Globus pallidus (tissue), 1 donor: ENCODE results near the gene NBPF9.
"Not testable (repeated sequence)": the region's sequence is repeated elsewhere in the genome, so short reads cannot be mapped to it uniquely, and the experiment has no call there.

Experiments
- DNase-seq: peaks from one replicate; pipeline ENCODE4 v3.0.0-alpha.2; 2015; ENCODE audit warnings: low spot score

NBPF9 gene, protein sequence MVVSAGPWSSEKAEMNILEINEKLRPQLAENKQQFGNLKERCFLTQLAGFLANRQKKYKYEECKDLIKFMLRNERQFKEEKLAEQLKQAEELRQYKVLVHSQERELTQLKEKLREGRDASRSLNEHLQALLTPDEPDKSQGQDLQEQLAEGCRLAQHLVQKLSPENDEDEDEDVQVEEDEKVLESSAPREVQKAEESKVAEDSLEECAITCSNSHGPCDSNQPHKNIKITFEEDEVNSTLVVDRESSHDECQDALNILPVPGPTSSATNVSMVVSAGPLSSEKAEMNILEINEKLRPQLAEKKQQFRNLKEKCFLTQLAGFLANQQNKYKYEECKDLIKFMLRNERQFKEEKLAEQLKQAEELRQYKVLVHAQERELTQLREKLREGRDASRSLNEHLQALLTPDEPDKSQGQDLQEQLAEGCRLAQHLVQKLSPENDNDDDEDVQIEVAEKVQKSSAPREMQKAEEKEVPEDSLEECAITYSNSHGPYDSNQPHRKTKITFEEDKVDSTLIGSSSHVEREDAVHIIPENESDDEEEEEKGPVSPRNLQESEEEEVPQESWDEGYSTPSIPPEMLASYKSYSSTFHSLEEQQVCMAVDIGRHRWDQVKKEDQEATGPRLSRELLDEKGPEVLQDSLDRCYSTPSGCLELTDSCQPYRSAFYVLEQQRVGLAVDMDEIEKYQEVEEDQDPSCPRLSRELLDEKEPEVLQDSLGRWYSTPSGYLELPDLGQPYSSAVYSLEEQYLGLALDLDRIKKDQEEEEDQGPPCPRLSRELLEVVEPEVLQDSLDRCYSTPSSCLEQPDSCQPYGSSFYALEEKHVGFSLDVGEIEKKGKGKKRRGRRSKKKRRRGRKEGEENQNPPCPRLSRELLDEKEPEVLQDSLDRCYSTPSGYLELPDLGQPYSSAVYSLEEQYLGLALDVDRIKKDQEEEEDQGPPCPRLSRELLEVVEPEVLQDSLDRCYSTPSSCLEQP (N-terminal part only)

DNA sequence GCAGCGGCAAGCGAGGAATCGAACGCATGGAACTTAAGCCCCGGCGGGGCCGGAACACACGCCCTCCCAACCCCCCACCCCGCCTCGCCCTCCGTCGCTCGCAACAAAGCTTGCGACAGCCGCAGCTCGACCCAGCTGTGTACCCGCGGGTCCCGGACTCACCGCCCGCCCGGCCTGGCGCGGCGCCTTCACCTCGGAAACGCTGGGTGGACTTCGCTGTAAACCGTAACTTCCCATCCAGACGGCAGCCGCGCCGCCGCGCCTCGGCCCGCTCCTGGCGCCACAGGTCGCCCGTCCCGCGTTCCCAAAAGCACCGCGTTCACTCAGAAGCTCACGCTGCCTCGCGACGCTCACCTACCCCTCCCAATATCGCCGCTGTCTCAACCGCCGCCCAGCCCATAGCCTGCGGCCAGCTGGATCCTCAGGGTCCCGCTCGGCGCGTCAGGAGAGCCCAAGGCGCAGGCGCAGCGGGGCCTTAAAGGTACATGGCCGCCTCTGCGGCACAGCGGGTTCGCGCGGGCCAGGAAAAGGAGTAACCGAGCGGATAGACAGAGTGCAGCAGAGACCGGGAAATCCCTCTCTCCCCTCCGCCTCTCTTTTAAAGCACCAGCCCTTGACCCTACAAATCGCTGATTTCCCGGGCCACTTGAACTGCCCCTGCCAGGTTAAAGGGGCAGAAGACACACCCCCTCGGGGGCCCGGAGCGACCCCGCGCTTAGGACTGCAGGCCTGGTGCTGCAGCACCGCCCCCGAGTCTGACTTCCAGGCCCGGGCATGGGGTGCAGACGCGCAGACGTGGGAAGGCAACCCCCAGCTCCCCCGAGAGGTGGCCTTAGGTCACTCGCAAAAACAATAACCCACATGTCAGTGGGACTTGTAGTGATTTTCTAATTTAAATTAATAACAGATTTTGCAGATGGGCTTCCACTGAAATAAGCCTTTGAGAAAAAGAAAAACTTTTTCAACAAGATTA, at the start of gene NBPF9:
Gene NBPF9, minus strand, starts transcription at position 443 of the 973 bp plus-strand sequence. CDS start 21,412 bp downstream, outside the sequence.
- DNase-seq = peak; percentile 11

DNA sequence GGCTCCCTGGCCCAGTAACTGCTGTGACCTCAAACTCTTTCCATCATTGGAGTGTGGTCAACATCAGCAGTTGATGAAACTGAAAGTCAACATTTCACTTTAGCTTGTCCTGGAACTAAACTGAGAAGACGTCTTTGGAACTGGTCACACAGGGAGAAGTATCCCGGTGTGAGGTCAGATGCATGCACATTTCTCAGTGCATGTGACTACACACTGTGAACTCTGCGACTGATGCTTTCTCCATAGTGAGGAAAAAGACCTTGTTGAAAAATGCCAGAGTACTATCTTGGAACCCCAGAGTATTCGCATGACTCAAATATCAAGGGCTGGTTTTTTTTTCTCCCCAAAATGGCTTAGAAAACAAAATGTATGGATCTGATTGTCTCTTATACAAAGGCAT, 46.6 kb upstream of the NBPF9 start:
- DNase-seq = not testable (repeated sequence)

DNA sequence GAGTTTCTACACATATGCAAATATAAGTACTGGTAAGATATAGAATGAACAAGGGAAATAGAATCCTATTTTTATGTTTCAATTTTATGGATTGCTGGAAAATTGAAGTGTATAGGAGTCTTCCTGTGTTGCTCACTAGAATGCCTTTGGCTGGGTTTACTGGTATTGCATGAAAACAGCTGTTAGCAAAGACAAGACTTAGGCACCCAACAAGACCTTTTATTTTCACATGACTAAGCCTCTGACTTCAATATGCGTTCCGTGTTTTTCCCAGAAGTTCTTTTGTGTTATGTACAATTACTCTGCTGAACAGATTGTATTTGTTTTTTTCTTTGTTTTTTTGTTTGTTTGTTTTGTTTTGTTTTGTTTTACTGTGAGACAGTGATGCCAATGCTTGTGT, 34.2 kb upstream of the NBPF9 start:
- DNase-seq = not testable (repeated sequence)

DNA sequence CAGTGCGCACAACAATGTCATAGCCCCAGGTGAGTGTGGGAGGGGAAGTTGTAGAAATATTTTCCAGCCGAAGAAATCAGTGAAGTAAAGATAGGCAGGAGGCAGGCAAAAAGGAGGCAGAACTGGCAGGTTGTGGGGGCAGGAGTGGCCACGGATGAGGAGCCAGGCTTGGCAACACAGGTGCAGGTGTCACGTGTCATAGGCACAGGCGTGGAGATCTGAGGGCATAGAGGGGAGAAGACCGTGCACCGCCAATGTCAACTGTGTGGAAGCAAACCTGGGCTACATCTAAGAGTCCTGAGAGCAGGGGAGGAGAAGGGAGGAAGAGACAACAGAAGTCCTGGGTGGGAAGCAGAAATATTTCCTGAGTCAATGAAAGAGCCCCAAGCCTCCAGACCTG, 27.6 kb upstream of the NBPF9 start:
- DNase-seq = not testable (repeated sequence)

DNA sequence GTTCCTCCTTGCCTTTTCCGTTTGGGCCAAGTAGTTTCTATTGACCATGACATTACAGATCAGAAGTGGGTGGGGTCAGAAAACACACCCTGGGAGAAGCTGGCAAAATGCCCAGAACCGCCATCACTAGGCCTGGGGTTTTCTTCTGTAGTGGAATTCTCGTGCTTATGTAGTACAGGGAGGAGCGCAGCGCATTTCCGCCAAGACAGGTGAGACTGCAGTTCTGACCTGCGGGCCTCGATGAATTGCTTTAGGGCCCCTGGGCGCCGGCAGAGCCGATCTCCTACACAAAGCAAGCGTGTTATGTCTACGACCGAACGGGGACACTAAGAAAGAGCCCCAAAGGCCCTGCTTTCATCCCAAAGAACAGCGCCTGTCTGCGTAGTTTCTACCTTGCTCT, 25.9 kb upstream of the NBPF9 start:
- DNase-seq = not testable (repeated sequence)

DNA sequence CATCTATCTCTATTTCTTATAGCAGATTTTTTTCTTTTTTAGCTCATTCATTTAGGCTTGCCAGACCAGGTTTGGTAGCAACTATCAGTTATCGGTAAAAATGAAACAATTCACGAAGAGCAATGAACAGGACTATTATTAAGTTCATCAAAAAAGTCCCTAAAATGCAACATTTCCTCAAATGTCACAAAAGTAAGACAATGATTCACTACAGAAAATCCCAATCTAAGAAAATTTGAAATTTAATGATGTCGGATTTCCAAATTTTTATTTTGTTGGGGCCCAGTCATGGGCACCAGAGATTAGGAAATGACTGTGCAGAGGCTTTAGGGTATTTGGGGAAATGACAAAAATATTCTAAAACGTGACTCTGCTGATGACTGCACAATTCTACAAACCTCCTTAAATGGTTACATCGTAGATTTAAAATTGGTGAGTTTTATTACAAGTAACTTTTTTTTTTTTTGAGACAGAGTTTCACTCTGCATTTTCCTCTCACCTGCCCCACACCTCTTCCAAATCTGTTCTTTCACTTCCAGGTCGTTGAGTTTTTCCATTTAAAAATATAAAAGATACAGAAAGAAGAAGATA, 23.3 kb upstream of the NBPF9 start:
- DNase-seq = not testable (repeated sequence)

DNA sequence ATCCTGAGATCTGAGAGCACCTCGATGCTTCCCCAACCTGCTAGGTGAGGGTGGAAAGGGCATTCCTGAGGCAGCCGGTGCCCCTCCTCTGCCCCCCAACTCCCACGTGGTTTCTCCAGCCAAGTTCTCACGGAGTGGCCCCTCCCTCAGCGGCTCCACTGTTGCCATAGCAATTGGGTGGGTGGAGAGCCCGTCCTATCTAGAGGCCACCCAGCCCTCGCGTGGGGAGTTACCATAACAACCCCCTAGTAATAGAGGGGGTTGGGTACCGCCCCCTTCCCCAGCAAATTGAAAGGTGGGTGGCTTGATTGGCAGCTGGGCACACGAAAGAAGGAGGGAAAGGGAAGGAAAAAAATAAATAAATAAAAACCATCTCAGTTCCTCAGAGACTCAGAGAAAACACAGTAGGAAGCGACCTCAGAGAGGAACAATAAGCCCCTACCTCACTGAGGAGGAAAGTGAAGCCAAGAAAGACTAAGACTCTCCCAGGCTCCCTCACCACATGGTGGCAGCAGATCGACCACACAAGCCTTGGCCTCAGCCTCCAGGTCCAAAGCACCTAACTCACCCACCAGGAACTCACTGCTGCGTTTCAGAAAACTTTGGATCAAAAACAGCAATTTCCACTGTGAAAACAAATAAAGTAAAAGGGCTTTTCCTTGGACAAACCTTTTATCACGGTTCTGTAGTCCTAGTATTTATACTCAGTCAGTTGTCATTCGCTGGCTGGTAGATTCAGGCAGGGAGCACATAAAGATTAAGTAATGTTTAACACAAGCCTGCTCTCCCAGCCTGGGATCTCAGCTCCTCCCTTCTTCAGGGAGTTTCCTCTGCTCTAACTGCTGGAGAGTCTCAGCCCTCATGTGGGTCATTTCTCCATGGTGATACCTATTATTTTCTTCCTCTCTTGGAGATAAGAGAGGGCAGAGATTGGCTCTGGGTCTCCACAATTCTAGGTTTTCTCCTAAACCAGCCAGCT, 20.9 kb upstream of the NBPF9 start:
- not testable (repeated sequence) for DNase-seq

DNA sequence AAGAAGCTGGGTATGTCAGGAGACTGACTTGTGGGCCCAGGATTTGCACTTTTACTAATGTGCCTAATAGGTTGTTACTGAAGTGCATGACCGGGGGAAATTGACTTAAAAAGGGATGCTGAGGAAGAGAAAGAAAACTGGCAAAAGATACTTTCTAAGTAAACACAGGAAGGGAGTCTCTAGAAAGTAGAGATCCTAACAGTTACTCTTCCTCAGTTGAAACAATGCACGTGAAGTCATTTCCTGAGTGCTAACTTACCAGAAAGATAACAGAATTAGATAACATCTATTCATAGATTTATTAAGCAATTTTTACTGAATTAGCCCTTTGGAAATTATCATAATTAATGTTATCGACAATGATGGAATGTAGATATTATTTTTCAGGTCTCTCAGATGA, 9.5 kb upstream of the NBPF9 start:
- DNase-seq = not testable (repeated sequence)

DNA sequence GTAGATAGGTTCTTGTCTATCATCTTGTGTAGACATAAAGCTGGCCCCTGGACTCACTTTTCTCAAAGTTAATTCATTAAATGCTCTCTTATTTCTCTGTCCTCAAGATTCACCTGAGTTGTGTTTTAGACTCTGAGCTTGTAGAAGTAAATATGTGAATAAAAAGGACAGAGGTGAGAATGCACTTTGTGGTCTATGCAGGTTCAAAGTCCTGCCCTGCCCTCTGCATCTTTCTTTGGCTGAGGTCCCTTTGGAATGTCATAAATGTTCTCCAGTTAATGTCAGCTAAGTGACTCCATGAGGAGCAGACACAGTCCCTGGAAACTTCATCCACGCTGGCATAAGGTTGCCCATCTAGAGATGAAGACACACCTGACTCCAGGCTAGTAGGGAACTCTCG, 7.0 kb upstream of the NBPF9 start:
- not testable (repeated sequence) for DNase-seq

DNA sequence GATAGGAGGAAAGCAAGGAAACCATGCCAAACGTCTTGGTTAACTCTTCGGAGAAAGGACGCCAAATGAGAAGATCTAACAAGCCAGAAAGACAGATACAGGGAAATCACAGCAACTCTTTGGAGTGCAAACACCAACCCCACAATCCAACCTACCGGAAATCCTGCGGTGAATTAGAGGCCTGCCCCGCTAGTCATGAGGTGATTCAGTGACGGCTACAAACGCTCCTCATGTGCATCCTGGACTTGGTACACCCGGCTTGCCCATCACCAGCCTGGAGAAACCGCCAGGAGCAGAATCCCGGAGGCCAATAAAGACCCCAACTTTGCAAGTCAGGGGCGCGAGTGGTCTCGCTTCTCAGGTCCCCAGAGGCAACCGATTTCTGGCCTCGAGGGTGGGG, 777 bp downstream of the NBPF9 start:
- not testable (repeated sequence) for DNase-seq

DNA sequence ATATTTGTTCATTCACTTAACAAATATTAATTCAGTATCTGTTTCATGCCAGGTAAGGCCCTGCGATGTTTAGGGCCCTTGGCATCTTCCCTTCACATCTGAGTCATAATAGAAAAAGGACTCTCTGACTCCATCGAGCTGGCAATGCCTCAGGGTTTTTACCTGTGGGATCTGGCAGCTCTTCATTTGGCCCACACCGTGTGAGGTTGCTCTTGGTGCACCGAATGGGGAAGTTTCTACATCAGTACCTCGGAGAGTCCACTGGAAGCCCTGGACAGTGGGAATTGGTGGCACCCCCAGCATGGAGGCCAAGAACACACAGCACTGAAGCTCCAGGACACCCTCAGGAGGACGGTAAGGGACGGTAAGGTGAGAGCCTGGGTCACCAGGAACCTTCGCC, 5.1 kb downstream of the NBPF9 start:
- DNase-seq = not testable (repeated sequence)

DNA sequence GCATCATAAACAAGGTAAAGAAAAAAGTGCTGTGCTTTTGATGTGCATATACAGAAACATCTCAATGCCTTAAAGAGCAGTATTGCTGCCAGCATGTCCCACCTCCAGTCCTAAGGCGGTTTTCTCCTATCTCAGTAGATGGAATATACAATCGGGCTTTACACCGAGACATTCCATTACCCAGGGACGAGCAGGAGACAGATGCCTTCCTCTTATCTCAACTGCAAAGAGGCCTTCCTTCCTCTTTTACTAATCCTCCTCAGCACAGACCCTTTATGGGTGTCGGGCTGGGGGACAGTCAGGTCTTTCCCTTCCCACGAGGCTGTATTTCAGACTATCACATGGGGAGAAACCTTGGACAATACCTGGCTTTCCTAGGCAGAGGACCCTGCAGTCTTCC, 10.2 kb downstream of the NBPF9 start:
- DNase-seq = not testable (repeated sequence)

DNA sequence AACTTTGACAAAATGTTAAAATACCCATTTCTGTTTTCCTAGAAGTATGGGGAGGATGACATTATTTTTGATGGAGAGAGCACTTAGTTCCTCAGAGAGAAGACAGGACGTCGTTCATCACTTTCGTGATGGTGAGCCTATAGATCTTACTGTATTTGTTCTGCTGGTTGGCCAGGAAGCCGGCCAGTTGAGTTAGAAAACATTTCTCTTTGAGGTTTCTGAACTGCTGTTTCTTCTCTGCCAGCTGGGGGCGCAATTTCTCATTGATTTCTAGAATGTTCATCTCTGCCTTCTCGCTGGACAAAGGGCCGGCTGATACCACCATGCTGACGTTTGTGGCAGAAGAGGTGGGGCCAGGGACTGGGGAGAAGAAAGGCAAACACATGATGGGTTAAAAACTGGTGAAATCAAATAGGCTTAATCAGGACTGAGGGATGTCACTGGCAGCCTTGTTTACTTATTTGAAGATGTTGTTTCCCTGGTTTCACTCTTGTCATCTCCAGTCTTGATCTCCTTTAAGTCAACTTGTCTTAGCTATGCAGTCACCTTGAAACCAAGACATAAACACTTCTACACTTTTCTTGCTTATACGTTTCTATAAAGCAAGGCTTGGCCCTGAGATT, 27.7 kb downstream of the NBPF9 start:
- not testable (repeated sequence) for DNase-seq

DNA sequence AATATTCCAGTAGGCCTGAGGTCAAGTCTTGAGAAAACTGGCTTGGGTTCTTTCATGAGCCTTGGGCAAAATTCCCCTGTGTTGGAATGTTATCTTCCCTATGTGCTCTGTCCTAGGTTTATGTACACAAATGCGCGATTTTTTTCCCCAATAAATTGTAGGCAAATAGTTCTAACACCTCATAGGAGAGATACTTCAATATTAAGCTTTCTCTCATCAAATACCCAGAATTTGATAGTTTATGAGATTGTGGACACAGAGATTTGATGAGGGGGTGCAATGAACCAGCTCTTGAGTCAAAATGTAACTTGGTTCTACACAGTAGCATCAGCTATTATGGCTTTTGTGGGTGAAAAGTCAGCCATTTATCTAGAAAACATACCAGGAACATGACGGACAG, 38.7 kb downstream of the NBPF9 start:
- not testable (repeated sequence) for DNase-seq

DNA sequence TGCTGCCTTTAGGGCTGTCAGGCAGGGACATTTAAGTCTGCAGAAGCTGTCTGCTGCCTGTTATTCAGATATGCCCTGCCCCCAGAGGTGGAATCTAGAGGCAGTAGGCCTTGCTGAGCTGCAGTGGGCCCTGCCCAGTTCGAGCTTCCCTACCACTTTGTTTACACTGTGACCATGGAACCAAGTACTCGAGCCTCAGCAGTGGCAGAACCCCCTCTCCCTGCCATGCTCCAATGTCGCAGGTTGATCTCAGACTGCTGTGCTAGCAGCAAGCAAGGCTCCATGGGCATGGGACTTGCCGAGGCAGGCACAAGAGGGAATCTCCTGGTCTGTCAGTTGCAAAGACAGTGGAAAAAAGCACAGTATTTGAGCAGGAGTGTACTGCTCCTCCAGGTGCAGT, 60.3 kb downstream of the NBPF9 start:
- DNase-seq = not testable (repeated sequence)

DNA sequence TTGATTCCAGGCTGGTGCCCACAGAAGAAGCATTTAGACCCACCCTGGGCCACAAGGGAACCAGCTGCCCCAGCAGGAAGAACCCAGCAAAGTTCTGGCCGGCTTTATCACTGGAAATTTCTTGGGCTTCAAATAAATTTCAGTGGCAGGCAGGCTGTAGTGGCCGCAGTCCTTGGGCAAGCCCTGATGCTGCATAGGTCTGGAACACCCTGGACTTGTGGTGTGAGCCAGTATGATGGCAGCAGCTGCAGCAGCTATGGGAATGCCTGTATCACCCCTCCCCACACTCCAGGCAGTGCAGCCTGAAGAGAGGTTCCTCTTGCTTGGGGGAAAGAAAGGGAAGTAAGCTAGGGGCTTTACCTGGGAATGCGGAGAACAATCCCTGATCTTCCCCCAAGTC, 69.4 kb downstream of the NBPF9 start:
- DNase-seq = not testable (repeated sequence)

DNA sequence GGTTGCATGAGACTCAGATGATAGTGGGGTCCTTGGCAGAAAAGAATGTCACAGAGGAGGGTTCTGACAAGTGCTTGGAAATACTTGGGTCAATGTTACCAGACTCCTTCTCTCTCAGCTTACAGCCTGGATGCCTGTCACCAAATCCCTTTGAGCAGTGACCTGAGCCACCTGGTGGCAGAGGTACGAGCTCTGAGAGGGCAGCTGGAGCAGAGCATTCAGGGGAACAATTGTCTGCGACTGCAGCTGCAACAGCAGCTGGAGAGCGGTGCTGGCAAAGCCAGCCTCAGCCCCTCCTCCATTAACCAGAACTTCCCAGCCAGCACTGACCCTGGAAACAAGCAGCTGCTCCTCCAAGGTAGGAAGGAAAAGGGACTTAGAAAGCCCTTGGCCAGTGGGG, 79.0 kb downstream of the NBPF9 start:
- DNase-seq = not testable (repeated sequence)

DNA sequence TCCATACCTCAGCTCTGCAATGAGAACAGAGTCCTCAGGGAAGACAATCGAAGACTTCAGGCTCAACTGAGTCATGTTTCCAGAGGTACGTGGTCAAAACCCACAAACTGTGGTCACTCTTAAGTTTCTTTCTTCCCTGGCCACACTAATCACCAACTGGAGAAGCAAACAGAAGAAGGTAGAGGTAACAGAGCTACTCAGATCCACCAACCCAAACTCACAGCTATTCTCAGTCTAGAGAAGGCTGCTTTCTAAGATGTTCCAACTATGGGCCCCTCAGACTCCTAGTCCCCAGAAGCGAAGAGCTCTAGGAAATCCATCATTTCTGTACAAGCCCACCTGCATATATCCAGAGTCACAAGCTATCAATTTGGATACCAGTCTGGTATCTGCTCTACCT, 84.8 kb downstream of the NBPF9 start:
- DNase-seq = not testable (repeated sequence)

DNA sequence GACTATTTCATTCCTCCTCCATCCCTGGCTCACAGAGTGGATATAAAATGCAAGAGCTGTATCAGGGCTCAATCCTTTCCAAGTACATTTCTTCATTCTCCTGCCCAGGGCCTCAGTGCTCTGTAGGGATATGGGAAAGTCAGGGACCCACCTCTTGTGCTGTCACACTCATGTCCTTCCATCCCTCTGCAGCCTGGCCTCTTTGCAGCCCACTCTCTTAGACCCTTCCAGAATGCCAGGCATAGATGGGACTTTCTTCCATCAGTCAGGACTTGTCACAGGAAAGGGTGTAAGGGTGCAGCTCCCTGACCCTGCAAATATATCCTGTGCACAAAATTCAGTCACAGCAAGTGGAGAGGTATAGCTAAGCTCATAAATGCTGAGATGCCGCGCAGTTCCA, 86.7 kb downstream of the NBPF9 start:
- not testable (repeated sequence) for DNase-seq
